Mucosa of descending colon (tissue), 3 donors: ENCODE results near the gene TCEANC. TPM values are rescaled to one million over a fixed set of nuclear protein-coding genes. Genes with fewer than 3 reads are reported as not detected.

Experiments
- ATAC-seq: fragments of 200-7000 bp; cut with Tn5 transposase; one replicate; pipeline ENCODE4 v1.9.1; 2020; ENCODE audit warnings: mild to moderate bottlenecking, moderate library complexity
- DNase-seq, 3 donors: peaks; one replicate each; pipeline ENCODE4 v3.0.0-alpha.2; 2020
- H3K36me3 ChIP-seq: fragments of 200-600 bp; one replicate; pipeline ENCODE4 v1.8.0; 2021; ENCODE audit warnings: low read depth, mild to moderate bottlenecking
- H3K4me1 ChIP-seq: fragments of 200-600 bp; one replicate; pipeline ENCODE4 v1.8.0; 2021; ENCODE audit warnings: low read depth, mild to moderate bottlenecking
- H3K4me3 ChIP-seq: fragments of 200-600 bp; one replicate; pipeline ENCODE4 v1.8.0; 2021; ENCODE audit warnings: mild to moderate bottlenecking
- H3K9me3 ChIP-seq: fragments of 200-600 bp; one replicate; pipeline ENCODE4 v1.8.0; 2021; ENCODE audit warnings: mild to moderate bottlenecking
- intact Hi-C, 2 donors: fragments of 100-400 bp; cut with DNase I in 1 of 2; cut with micrococcal nuclease in 1 of 2; formaldehyde crosslinking; loops; one replicate each; pipeline versions ENCODE4 v1.11.0 to v1.11.1; 2022; cut with DNase I, micrococcal nuclease
- total RNA-seq, 3 donors: library from RNA; stranded (reverse); fragmentation: NEBNext Ultra II Directional in 2 of 3; extraction: Animal tissue kit (Norgen Biotek cat#: 25700) in 2 of 3; gene quantifications; one replicate each; pipeline versions ENCODE4 v1.2.1 to v1.2.4, GENCODE V29; 2021 to 2023
- TF ChIP-seq, protein P1 (sequence below): fragments of 200-600 bp; IDR thresholded peaks from one replicate; pipeline ENCODE4 v1.8.0; 2022; ENCODE audit warnings: antibody characterized with exemption, mild to moderate bottlenecking
- donor health status: DM: no; HTN: no; CAD: no; lungs with moderate emphysema.
- donor health status: DM: no; HTN: no; CAD: no.
- donor health status: DM: no; HTN: yes; CAD: no.

Gene TCEANC
- total RNA-seq, 3 donors from 2014 or later = 4.0 to 5.3 (median 4.8) TPM

- DNase-seq (no peak), ATAC-seq (no peak)
- TF ChIP-seq, protein P1, sequence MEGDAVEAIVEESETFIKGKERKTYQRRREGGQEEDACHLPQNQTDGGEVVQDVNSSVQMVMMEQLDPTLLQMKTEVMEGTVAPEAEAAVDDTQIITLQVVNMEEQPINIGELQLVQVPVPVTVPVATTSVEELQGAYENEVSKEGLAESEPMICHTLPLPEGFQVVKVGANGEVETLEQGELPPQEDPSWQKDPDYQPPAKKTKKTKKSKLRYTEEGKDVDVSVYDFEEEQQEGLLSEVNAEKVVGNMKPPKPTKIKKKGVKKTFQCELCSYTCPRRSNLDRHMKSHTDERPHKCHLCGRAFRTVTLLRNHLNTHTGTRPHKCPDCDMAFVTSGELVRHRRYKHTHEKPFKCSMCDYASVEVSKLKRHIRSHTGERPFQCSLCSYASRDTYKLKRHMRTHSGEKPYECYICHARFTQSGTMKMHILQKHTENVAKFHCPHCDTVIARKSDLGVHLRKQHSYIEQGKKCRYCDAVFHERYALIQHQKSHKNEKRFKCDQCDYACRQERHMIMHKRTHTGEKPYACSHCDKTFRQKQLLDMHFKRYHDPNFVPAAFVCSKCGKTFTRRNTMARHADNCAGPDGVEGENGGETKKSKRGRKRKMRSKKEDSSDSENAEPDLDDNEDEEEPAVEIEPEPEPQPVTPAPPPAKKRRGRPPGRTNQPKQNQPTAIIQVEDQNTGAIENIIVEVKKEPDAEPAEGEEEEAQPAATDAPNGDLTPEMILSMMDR = no peak
- no peaks in the 10 kb centered on the region for H3K36me3 ChIP-seq
- no peaks in the 10 kb centered on the region for H3K9me3 ChIP-seq
- peaks cover 8% of the 10 kb centered on the region for H3K4me1 ChIP-seq
- H3K4me3 ChIP-seq = no peak overlapping the region
- intact Hi-C loops = no loop called here
Measured at GRCh38 chrX:13687203-13687602, 34.3 kb downstream of the TCEANC start.

DNA sequence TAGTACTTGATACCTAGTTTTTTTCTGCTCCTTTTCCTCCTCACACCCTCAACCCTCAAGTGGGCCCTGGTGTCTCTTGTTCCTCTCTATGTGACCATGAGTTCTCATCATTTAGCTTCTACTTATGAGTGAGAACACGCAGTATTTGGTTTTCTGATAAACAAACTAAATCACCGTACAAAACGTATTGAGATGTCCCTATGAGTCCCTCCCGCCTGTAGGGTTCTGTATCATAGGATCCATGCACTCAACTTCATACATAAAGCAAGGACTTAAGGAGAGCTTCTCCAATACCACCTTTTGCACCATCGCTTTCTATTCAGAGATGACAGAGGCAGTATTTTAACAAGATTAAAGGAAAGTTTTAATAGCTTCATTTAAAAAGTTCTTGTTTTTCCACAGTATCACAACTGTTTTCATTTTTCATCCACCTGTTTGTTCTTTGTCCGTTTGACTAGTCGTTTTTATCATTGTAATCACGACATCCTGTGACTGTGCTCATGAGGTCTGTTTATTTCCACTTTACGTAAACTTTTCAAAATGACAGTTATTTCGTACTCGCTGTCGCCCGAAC, 35.5 kb downstream of the TCEANC start:
- DNase-seq = no peak
- peak; percentile 18 for ATAC-seq
- Histone ChIP-seq H3K9me3 (no peaks in the 10 kb centered on the region), H3K4me3 (peak overlapping the region; percentile 63), H3K4me1 (peaks cover 8% of the 10 kb centered on the region), H3K36me3 (no peaks in the 10 kb centered on the region)
- intact Hi-C loops = no loop called here
- TF ChIP-seq, protein P1 = no peak

- intact Hi-C loops = no loop called here
- peak; percentile 89 to 93 (median 90) for DNase-seq
- TF ChIP-seq, protein P1 = no peak
- no peaks in the 10 kb centered on the region for H3K36me3 ChIP-seq
- H3K4me3 ChIP-seq = peak within 1 kb of the TSS; percentile 63
- no peaks in the 10 kb centered on the region for H3K9me3 ChIP-seq
- ATAC-seq = peak; percentile 98
- H3K4me1 ChIP-seq = peaks cover 13% of the 10 kb centered on the region
Measured at GRCh38 chrX:13688958-13689740, 36.2 kb downstream of the TCEANC start, which contains the start of gene RAB9A. Gene RAB9A (plus strand): TSS chrX:13689128. CDS start chrX:13708747, 19,619 bp downstream.

GRCh38 chrX:13689741-13690211, 36.8 kb downstream of the TCEANC start:
- intact Hi-C loops = no loop called here
- Histone ChIP-seq H3K4me3 (peak overlapping the region; percentile 63), H3K4me1 (peaks cover 16% of the 10 kb centered on the region), H3K9me3 (no peaks in the 10 kb centered on the region), H3K36me3 (no peaks in the 10 kb centered on the region)
- DNase-seq = no peak
- no peak for ATAC-seq
- TF ChIP-seq, protein P1 = no peak

GRCh38 chrX:13690836-13691235, 37.9 kb downstream of the TCEANC start:
- intact Hi-C loops = no loop called here
- Histone ChIP-seq H3K4me3 (no peak overlapping the region), H3K4me1 (peaks cover 18% of the 10 kb centered on the region), H3K36me3 (no peaks in the 10 kb centered on the region), H3K9me3 (no peaks in the 10 kb centered on the region)
- no peak for ATAC-seq
- TF ChIP-seq, protein P1 = no peak
- DNase-seq = no peak
